ENCODE results near the gene AKAP3.

The AKAP3 gene

GRCh38 chr12:4567073-4567881 lies 81.6 kb downstream of the AKAP3 start:
- peak in 1 of 2 donors; percentile 26 for DNase-seq
- TF ChIP-seq CTCF (IDR thresholded peaks at IDR 0.05), result no peak
- Histone ChIP-seq H3K4me3 (no peak overlapping the region), H3K36me3 (no peaks in the 10 kb centered on the region), H3K27me3 (no peaks in the 10 kb centered on the region), H3K4me1 (peaks cover 0 to 4% (median 2%) of the 10 kb centered on the region in 4 donors), H3K27ac (no peak overlapping the region), H3K9me3 (no peaks in the 10 kb centered on the region)
- intact Hi-C loops (cut with DNase I; ENCODE audit: low total_unique reads), result no loop called here

GRCh38 chr12:4566474-4566873 lies 82.4 kb downstream of the AKAP3 start:
- intact Hi-C loops (cut with DNase I; ENCODE audit: low total_unique reads), result no loop called here
- no peaks in the 10 kb centered on the region for H3K36me3 ChIP-seq
- H3K9me3 ChIP-seq, result no peaks in the 10 kb centered on the region
- no peak overlapping the region for H3K4me3 ChIP-seq
- no peaks in the 10 kb centered on the region for H3K27me3 ChIP-seq
- no peak for TF ChIP-seq CTCF (IDR thresholded peaks at IDR 0.05)
- peaks cover 0 to 12% (median 8%) of the 10 kb centered on the region in 4 donors for H3K4me1 ChIP-seq
- DNase-seq, result no peak
- no peak overlapping the region for H3K27ac ChIP-seq
